K562 (cell line): ENCODE measurements around the gene DLG4. TPM values are rescaled to one million over a fixed set of nuclear protein-coding genes. Genes with fewer than 3 reads are reported as not detected.

ENCODE experiments used
- ATAC-seq: fragments of 200-7000 bp; cut with Tn5 transposase; 3 replicates; pipeline ENCODE4 v1.9.1; 2020; ENCODE audit warnings: moderate library complexity
- BruUV-seq: library from RNA; stranded (reverse); fragments of 400-500 nt; replicated peaks from 2 replicates; lab custom pipeline; 2021; lab: Mats Ljungman, UMichigan
- CTCF ChIA-PET: fragments of 300-600 bp; formaldehyde crosslinking; extraction: SDS; loops from one replicate; lab custom pipeline; 2021; ENCODE audit warnings: low intra/inter-chr PET ratio; lab: Yijun Ruan, JAX
- POLR2A ChIA-PET: fragments of 300-600, 350-650 bp; sonication (Branson Sonifier 250); formaldehyde crosslinking; extraction: SDS; loops from one replicate; lab custom pipeline; 2021; ENCODE audit warnings: antibody characterized with exemption, inconsistent platforms; lab: Yijun Ruan, JAX
- DNase-seq, 4 experiments: peaks; one replicate each; pipeline versions ENCODE4 v3.0.0 to v3.0.0-alpha.2; 2011 to 2018; ENCODE audit warnings: low spot score in 3 of 4, mixed read lengths in 3 of 4; ENCODE audit errors: extremely low read depth in 1 of 4
- FAIRE-seq: peaks from 2 replicates; lab custom pipeline; 2011; peaks lifted over from hg19 to GRCh38; lab: Jason Lieb, UNC
- H2AFZ ChIP-seq: 2 replicates; pipeline ENCODE4 v1.6.0; 2011; ENCODE audit warnings: low read depth, low read length, control low read depth, inconsistent platforms
- H3K27ac ChIP-seq: fragments of 200-600 bp; 3 replicates; pipeline ENCODE4 v1.8.0; 2011; ENCODE audit warnings: low read depth, mild to moderate bottlenecking, control low read depth, inconsistent platforms, low read length, moderate library complexity, mixed read lengths; ENCODE audit errors: extremely low read depth
- H3K27me3 ChIP-seq, 2 experiments: fragments of 300-600 bp in 1 of 2; 2 replicates in 1 of 2; 3 replicates in 1 of 2; pipeline versions ENCODE4 v1.6.0 to v1.8.0; 2011; ENCODE audit warnings: inconsistent platforms in 2 of 2, low read length in 2 of 2, mild to moderate bottlenecking in 1 of 2, mixed read lengths in 1 of 2, moderate library complexity in 1 of 2; ENCODE audit not compliant: control insufficient read depth in 2 of 2, insufficient read depth in 2 of 2
- H3K36me3 ChIP-seq: fragments of 300-600 bp; 3 replicates; pipeline ENCODE4 v1.8.0; 2011; ENCODE audit warnings: mild to moderate bottlenecking, low read length, inconsistent platforms; ENCODE audit not compliant: control insufficient read depth, insufficient read depth
- H3K4me1 ChIP-seq, 2 experiments: fragments of 200-600 bp in 1 of 2; replicated peaks in 1 of 2; 2 replicates in 1 of 2; 3 replicates in 1 of 2; pipeline versions ENCODE4 v1.5.1 to v1.8.0; 2011; ENCODE audit warnings: inconsistent platforms in 2 of 2, low read length in 2 of 2, mild to moderate bottlenecking in 1 of 2, mixed read lengths in 1 of 2, moderate library complexity in 1 of 2; ENCODE audit not compliant: control insufficient read depth in 2 of 2, insufficient read depth in 2 of 2
- H3K4me2 ChIP-seq: 2 replicates; pipeline ENCODE4 v1.6.1; 2011; ENCODE audit warnings: low read length, control low read depth, inconsistent platforms, mixed read lengths; ENCODE audit not compliant: insufficient read depth
- H3K4me3 ChIP-seq: fragments of 200-600 bp; sonication (generic), shearing (Covaris generic); 2 replicates; pipeline ENCODE4 v1.5.1; 2016; ENCODE audit warnings: control low read depth, inconsistent platforms
- H3K79me2 ChIP-seq: fragments of 200-600 bp; 3 replicates; pipeline ENCODE4 v1.8.0; 2011; ENCODE audit warnings: low read length, inconsistent platforms; ENCODE audit not compliant: control insufficient read depth, insufficient read depth
- H3K9ac ChIP-seq, 2 experiments: 2 replicates each; pipeline versions ENCODE4 v1.6.0 to v1.6.1; 2011; ENCODE audit warnings: low read depth in 2 of 2, low read length in 2 of 2, control low read depth in 1 of 2, inconsistent platforms in 1 of 2, mild to moderate bottlenecking in 1 of 2, mixed read lengths in 1 of 2; ENCODE audit not compliant: insufficient read depth in 1 of 2
- H3K9me1 ChIP-seq: one replicate; pipeline ENCODE4 v1.6.0; 2011; ENCODE audit warnings: inconsistent platforms, mild to moderate bottlenecking, low read length, moderate library complexity; ENCODE audit not compliant: control insufficient read depth, insufficient read depth
- H3K9me3 ChIP-seq: replicated peaks from 2 replicates; pipeline ENCODE4 v1.5.1; 2011; ENCODE audit warnings: low read depth, low read length, inconsistent platforms; ENCODE audit not compliant: control insufficient read depth, insufficient read depth
- H4K20me1 ChIP-seq: replicated peaks from 2 replicates; pipeline ENCODE4 v1.6.1; 2011; ENCODE audit warnings: low read length, inconsistent platforms, mixed read lengths; ENCODE audit not compliant: control insufficient read depth, insufficient read depth
- FOXP4 ChIP-seq: sonication (generic); formaldehyde crosslinking; IDR thresholded peaks from 2 replicates; pipeline ENCODE4 v1.8.0; 2022; ENCODE audit warnings: mild to moderate bottlenecking, missing genetic modification reagents, borderline replicate concordance
- HCFC1 ChIP-seq: IDR thresholded peaks from 2 replicates; pipeline ENCODE4 v1.6.1; 2012; ENCODE audit warnings: low read depth, low read length, improper control_type of control experiment
- HMG20A ChIP-seq: fragments of 450-650 bp; formaldehyde crosslinking; conservative IDR thresholded peaks from 2 replicates; pipeline ENCODE4 v1.4.0; 2020; ENCODE audit warnings: mild to moderate bottlenecking, mixed read lengths
- HOXB6 ChIP-seq: fragments of 250-450 bp; sonication (Bioruptor Pico); IDR thresholded peaks from 2 replicates; pipeline ENCODE4 v1.5.1; 2022; ENCODE audit warnings: mild to moderate bottlenecking, borderline replicate concordance
- SPI1 ChIP-seq: IDR thresholded peaks from 2 replicates; pipeline ENCODE4 v1.6.1; 2011; ENCODE audit warnings: low read depth, low read length, control low read depth, borderline replicate concordance
- ZNF140 ChIP-seq: fragments of 250-450 bp; sonication (Bioruptor Pico); IDR thresholded peaks from 2 replicates; pipeline ENCODE4 v1.8.0; 2021; ENCODE audit warnings: moderate library complexity, mild to moderate bottlenecking, inconsistent platforms
- ZNF830 ChIP-seq: fragments of 250-450 bp; sonication (Bioruptor Pico); IDR thresholded peaks from 2 replicates; pipeline ENCODE4 v1.5.0; 2021; ENCODE audit warnings: mild to moderate bottlenecking
- WGBS: fragments of 100-300 bp; shearing (Covaris generic); methylation state at CpG from one replicate; pipeline ENCODE4 v1.1.6; 2016; ENCODE audit warnings: low coverage, mixed read lengths; ENCODE audit not compliant: insufficient coverage; ENCODE audit errors: missing lambda C conversion rate; 5-methylcytosine and 5-hydroxymethylcytosine counted together
- in situ Hi-C: fragments of 300-500 bp; cut with MboI; formaldehyde crosslinking; loops from 4 replicates; pipeline ENCODE4 v1.15.0; 2018; ENCODE audit warnings: inconsistent platforms, mixed read lengths
- intact Hi-C: fragments of 100-400 bp; cut with micrococcal nuclease; formaldehyde crosslinking; loops from 2 replicates; pipeline ENCODE4 v1.14.2; 2022
- polyA plus RNA-seq, 8 experiments: library from polyadenylated mRNA; depleted of rRNA in 4 of 8; stranded (reverse) in 5 of 8; unstranded in 3 of 8; fragments of >200 nt; fragmentation: Nextera tagmentation in 2 of 8; fragmentation: Illumina TruSeq in 1 of 8; extraction: Ambion mirVana in 2 of 8; extraction: Trizol in 1 of 8; gene quantifications; 2 replicates each; pipeline versions ENCODE4 v1.2.1 to v1.2.3, GENCODE V29; 2011 to 2014; ENCODE audit warnings: inconsistent platforms in 1 of 8, missing spikeins in 1 of 8
- total RNA-seq, 7 experiments: library from RNA; depleted of rRNA in 6 of 7; stranded (reverse); fragments of >200 nt in 6 of 7; fragmentation: Illumina TruSeq in 2 of 7; extraction: Trizol in 2 of 7; gene quantifications; 2 replicates each; pipeline versions ENCODE4 v1.2.1 to v1.2.3, GENCODE V29; 2011 to 2021; ENCODE audit warnings: low replicate concordance in 1 of 7

Gene DLG4
- total and polyA plus RNA-seq, 9 of the 15 experiments (the other 6 are each of a cell fraction or from before 2014, with no cell fraction given) = 0.03 to 12.0 (median 4.1) TPM

GRCh38 chr17:7184091-7184488 lies 35.5 kb downstream of the DLG4 start:
- intact Hi-C loops (no loop called here), in situ Hi-C loops (no loop called here)
- ATAC-seq (no peak), FAIRE-seq (no peak), DNase-seq (no peak)
- Histone ChIP-seq H4K20me1 (no peaks in the 10 kb centered on the region), H2AFZ (no peak overlapping the region), H3K9me3 (no peaks in the 10 kb centered on the region), H3K27me3 (no peaks in the 10 kb centered on the region), H3K27ac (no peak overlapping the region), H3K4me2 (no peak overlapping the region), H3K9me1 (no peaks in the 10 kb centered on the region), H3K4me3 (no peak overlapping the region), H3K36me3 (no peaks in the 10 kb centered on the region), H3K4me1 (no peaks in the 10 kb centered on the region; a peak in 1 of 5 replicates), H3K79me2 (no peaks in the 10 kb centered on the region), H3K9ac (no peak overlapping the region)
- no peak for TF ChIP-seq HOXB6
- no peak for TF ChIP-seq ZNF140 (CRISPR knock-in tag)
- WGBS = 56% methylated on average over 10 of the region's 14 CpGs
- ChIA-PET CTCF (interaction anchor here (0.6 kb wide), 1 partner anchor 51 kb away, joined by 3 read pairs; no protein-coding TSS in a partner anchor), POLR2A (interaction anchor here (0.6 kb wide), 1 partner anchor 185 kb away, joined by 3 read pairs; no protein-coding TSS in a partner anchor)
- BruUV-seq = no TSS peak

GRCh38 chr17:7183433-7184090 lies 36.1 kb downstream of the DLG4 start:
- in situ Hi-C loops = no loop called here
- Histone ChIP-seq H3K79me2 (no peaks in the 10 kb centered on the region), H3K4me2 (no peak overlapping the region), H3K4me1 (no peaks in the 10 kb centered on the region; a peak in 1 of 5 replicates), H3K9ac (no peak overlapping the region), H3K4me3 (no peak overlapping the region), H3K27ac (no peak overlapping the region), H3K36me3 (no peaks in the 10 kb centered on the region), H3K27me3 (no peaks in the 10 kb centered on the region), H3K9me1 (no peaks in the 10 kb centered on the region), H4K20me1 (no peaks in the 10 kb centered on the region), H3K9me3 (no peaks in the 10 kb centered on the region), H2AFZ (no peak overlapping the region)
- no TSS peak for BruUV-seq
- intact Hi-C loops = no loop called here
- ChIA-PET POLR2A (interaction anchor here (0.6 kb wide), 1 partner anchor 185 kb away, joined by 3 read pairs; no protein-coding TSS in a partner anchor), CTCF (interaction anchor here (0.6 kb wide), 1 partner anchor 50 kb away, joined by 3 read pairs; no protein-coding TSS in a partner anchor)
- DNase-seq (no peak), ATAC-seq (no peak), FAIRE-seq (no peak)
- WGBS = 54% methylated on average over 7 of the region's 7 CpGs
- TF ChIP-seq FOXP4 (no peak), ZNF830 (CRISPR knock-in tag) (no peak), SPI1 (no peak), HMG20A (CRISPR knock-in tag) (no peak), HCFC1 (no peak)
